Stimulated activated CD4-positive, alpha-beta T cell treated with anti-CD3 and anti-CD28 coated beads, TNF-alpha, amount 100 ng/mL, for 4 hours (primary cell): ENCODE data around the gene BCAM.

Experiments used
- DNase-seq, 3 experiments: peaks; one replicate each; pipeline ENCODE4 v3.0.0-alpha.2; 2020; ENCODE audit warnings: low read depth in 3 of 3

BCAM gene

GRCh38 chr19:44789943-44790483 lies 18.9 kb upstream of the BCAM start:
- no peak for DNase-seq

- DNase-seq, result no peak
Measured at GRCh38 chr19:44792281-44792680, 16.6 kb upstream of the BCAM start.

- DNase-seq, result no peak
Measured at GRCh38 chr19:44794610-44795009, 14.3 kb upstream of the BCAM start.

- DNase-seq, result no peak
Measured at GRCh38 chr19:44795398-44795987, 13.4 kb upstream of the BCAM start.

- DNase-seq, result no peak
Measured at GRCh38 chr19:44796701-44797115, 12.2 kb upstream of the BCAM start.

GRCh38 chr19:44799627-44800346 lies 9.1 kb upstream of the BCAM start:
- DNase-seq, result no peak

GRCh38 chr19:44800461-44800860 lies 8.4 kb upstream of the BCAM start:
- DNase-seq, result peak; percentile 55 to 70 (median 68)

- DNase-seq, result no peak
Measured at GRCh38 chr19:44803442-44804428, 5.2 kb upstream of the BCAM start.

- DNase-seq, result no peak
Measured at GRCh38 chr19:44806291-44806690, 2.6 kb upstream of the BCAM start.

- no peak for DNase-seq
Measured at GRCh38 chr19:44807162-44807561, 1.7 kb upstream of the BCAM start.

GRCh38 chr19:44807652-44808462 lies 1.0 kb upstream of the BCAM start:
- DNase-seq, result no peak

- DNase-seq, result no peak
Measured at GRCh38 chr19:44809577-44810233, 802 bp downstream of the BCAM start.

GRCh38 chr19:44810234-44811121 lies 1.6 kb downstream of the BCAM start:
- DNase-seq, result no peak

GRCh38 chr19:44811122-44811419 lies 2.2 kb downstream of the BCAM start:
- no peak for DNase-seq

GRCh38 chr19:44812142-44812718 lies 3.3 kb downstream of the BCAM start:
- DNase-seq, result no peak

- no peak for DNase-seq
Measured at GRCh38 chr19:44813070-44813840, 4.4 kb downstream of the BCAM start.

- DNase-seq, result no peak
Measured at GRCh38 chr19:44813841-44814470, 5.1 kb downstream of the BCAM start.

- DNase-seq, result no peak
Measured at GRCh38 chr19:44814517-44814916, 5.6 kb downstream of the BCAM start.
